Transverse colon (tissue), 3 donors: ENCODE measurements around the gene PRDX3.

Source experiments
- CTCF ChIP-seq, 5 experiments: fragments of 200-600 bp in 3 of 5; fragments of 450-650 bp in 2 of 5; sonication (generic) in 3 of 5; IDR thresholded peaks; 1 replicate in 2 of 5; 2 replicates in 3 of 5; pipeline ENCODE4 v1.5.1; 2016 to 2017; ENCODE audit warnings: antibody characterized with exemption in 5 of 5, inconsistent platforms in 3 of 5, mild to moderate bottlenecking in 2 of 5, moderate library complexity in 1 of 5
- EP300 ChIP-seq: sonication (generic); formaldehyde crosslinking; IDR thresholded peaks from one replicate; pipeline ENCODE4 v1.6.1; 2017; ENCODE audit warnings: antibody characterized with exemption, low read depth
- POLR2A ChIP-seq: fragments of 450-650 bp; IDR thresholded peaks from one replicate; pipeline ENCODE4 v1.6.1; 2016; ENCODE audit warnings: antibody characterized with exemption, mild to moderate bottlenecking, moderate library complexity

- no peak for TF ChIP-seq CTCF (IDR thresholded peaks at IDR 0.05)
- no peak for TF ChIP-seq EP300
- TF ChIP-seq POLR2A = no peak
These were observed 44.4 kb upstream of the PRDX3 start for GRCh38 chr10:119222966-119223386.
